K562 (cell line): ENCODE results near the gene SZT2.

Experiments used
- CBX3 ChIP-seq, 2 experiments: IDR thresholded peaks; 1 replicate in 1 of 2; 2 replicates in 1 of 2; pipeline ENCODE4 v1.6.1; 2012; ENCODE audit warnings: inconsistent platforms in 2 of 2, low read length in 2 of 2, borderline replicate concordance in 1 of 2, control low read depth in 1 of 2
- EZH2 ChIP-seq: IDR thresholded peaks from 2 replicates; pipeline ENCODE4 v1.6.1; 2012; ENCODE audit warnings: low read depth, mild to moderate bottlenecking, inconsistent platforms, low read length, borderline replicate concordance
- NR3C1 ChIP-seq: sonication (generic); formaldehyde crosslinking; IDR thresholded peaks from 2 replicates; pipeline ENCODE4 v1.8.1; 2022; ENCODE audit warnings: missing genetic modification reagents
- SMAD2 ChIP-seq: fragments of 150-350 bp; IDR thresholded peaks from 2 replicates; pipeline ENCODE4 v1.6.1; 2014; ENCODE audit warnings: low read depth, mild to moderate bottlenecking, low read length
- SPI1 ChIP-seq: IDR thresholded peaks from 2 replicates; pipeline ENCODE4 v1.6.1; 2011; ENCODE audit warnings: low read depth, low read length, control low read depth, borderline replicate concordance
- TAF15 ChIP-seq: fragments of 200-400 bp; formaldehyde crosslinking; IDR thresholded peaks from 2 replicates; pipeline ENCODE4 v1.6.1; 2017; ENCODE audit warnings: mild to moderate bottlenecking, low read depth, low read length, moderate library complexity
- TF ChIP-seq, protein P1 (sequence below): sonication (generic); formaldehyde crosslinking; IDR thresholded peaks from 2 replicates; pipeline ENCODE4 v1.8.1; 2022; ENCODE audit warnings: missing genetic modification reagents
- TF ChIP-seq, protein P2 (sequence below): fragments of 150-350 bp; conservative IDR thresholded peaks from 2 replicates; pipeline ENCODE4 v1.6.1; 2014; ENCODE audit warnings: low read length
- TF ChIP-seq, protein P3 (sequence below): fragments of 250-450 bp; sonication (Bioruptor Pico); IDR thresholded peaks from 2 replicates; pipeline ENCODE4 v1.4.0; 2020; ENCODE audit warnings: mild to moderate bottlenecking, moderate library complexity
- TF ChIP-seq, protein P4 (sequence below), 3 experiments: IDR thresholded peaks in 2 of 3; conservative IDR thresholded peaks in 1 of 3; 2 replicates each; pipeline ENCODE4 v1.5.1; 2011 to 2012; ENCODE audit warnings: low read length in 3 of 3, mild to moderate bottlenecking in 3 of 3, control low read depth in 2 of 3, improper control_type of control experiment in 1 of 3, inconsistent platforms in 1 of 3, low read depth in 1 of 3, mixed read lengths in 1 of 3, moderate library complexity in 1 of 3; ENCODE audit not compliant: insufficient read depth in 2 of 3

DNA sequence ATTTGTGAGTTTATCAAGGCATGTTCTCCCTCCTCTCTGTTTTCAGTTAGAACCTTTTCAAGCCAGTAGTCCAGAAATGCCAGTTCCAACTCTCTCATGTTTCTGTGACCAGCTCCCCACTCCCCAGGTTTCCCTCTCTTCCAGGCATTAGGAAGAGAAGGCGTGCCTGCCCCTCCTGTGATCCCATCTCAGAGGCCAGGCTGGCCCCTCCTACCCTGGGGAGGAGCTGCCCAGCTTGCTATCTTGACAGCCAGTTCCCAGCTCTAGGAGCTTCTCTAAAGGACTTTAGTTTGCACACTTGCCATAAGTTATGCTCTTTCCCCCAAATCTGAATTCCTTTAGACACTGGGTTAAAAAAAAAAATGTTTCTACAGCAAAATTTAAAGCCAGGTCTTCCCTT is 55.1 kb downstream of the SZT2 start:
- TF ChIP-seq TAF15 (no peak), EZH2 (no peak), SPI1 (no peak), SMAD2 (no peak), NR3C1 (no peak), CBX3 (IDR thresholded peaks at IDR 0.05; ENCODE audit: borderline replicate concordance in 1 of 2, low read length in 2 of 2) (no peak)
- TF ChIP-seq, protein P1, sequence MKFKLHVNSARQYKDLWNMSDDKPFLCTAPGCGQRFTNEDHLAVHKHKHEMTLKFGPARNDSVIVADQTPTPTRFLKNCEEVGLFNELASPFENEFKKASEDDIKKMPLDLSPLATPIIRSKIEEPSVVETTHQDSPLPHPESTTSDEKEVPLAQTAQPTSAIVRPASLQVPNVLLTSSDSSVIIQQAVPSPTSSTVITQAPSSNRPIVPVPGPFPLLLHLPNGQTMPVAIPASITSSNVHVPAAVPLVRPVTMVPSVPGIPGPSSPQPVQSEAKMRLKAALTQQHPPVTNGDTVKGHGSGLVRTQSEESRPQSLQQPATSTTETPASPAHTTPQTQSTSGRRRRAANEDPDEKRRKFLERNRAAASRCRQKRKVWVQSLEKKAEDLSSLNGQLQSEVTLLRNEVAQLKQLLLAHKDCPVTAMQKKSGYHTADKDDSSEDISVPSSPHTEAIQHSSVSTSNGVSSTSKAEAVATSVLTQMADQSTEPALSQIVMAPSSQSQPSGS (CRISPR knock-in tag) = no peak
- TF ChIP-seq, protein P2, sequence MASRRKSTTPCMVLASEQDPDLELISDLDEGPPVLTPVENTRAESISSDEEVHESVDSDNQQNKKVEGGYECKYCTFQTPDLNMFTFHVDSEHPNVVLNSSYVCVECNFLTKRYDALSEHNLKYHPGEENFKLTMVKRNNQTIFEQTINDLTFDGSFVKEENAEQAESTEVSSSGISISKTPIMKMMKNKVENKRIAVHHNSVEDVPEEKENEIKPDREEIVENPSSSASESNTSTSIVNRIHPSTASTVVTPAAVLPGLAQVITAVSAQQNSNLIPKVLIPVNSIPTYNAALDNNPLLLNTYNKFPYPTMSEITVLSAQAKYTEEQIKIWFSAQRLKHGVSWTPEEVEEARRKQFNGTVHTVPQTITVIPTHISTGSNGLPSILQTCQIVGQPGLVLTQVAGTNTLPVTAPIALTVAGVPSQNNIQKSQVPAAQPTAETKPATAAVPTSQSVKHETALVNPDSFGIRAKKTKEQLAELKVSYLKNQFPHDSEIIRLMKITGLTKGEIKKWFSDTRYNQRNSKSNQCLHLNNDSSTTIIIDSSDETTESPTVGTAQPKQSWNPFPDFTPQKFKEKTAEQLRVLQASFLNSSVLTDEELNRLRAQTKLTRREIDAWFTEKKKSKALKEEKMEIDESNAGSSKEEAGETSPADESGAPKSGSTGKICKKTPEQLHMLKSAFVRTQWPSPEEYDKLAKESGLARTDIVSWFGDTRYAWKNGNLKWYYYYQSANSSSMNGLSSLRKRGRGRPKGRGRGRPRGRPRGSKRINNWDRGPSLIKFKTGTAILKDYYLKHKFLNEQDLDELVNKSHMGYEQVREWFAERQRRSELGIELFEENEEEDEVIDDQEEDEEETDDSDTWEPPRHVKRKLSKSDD = no peak
- TF ChIP-seq, protein P3, sequence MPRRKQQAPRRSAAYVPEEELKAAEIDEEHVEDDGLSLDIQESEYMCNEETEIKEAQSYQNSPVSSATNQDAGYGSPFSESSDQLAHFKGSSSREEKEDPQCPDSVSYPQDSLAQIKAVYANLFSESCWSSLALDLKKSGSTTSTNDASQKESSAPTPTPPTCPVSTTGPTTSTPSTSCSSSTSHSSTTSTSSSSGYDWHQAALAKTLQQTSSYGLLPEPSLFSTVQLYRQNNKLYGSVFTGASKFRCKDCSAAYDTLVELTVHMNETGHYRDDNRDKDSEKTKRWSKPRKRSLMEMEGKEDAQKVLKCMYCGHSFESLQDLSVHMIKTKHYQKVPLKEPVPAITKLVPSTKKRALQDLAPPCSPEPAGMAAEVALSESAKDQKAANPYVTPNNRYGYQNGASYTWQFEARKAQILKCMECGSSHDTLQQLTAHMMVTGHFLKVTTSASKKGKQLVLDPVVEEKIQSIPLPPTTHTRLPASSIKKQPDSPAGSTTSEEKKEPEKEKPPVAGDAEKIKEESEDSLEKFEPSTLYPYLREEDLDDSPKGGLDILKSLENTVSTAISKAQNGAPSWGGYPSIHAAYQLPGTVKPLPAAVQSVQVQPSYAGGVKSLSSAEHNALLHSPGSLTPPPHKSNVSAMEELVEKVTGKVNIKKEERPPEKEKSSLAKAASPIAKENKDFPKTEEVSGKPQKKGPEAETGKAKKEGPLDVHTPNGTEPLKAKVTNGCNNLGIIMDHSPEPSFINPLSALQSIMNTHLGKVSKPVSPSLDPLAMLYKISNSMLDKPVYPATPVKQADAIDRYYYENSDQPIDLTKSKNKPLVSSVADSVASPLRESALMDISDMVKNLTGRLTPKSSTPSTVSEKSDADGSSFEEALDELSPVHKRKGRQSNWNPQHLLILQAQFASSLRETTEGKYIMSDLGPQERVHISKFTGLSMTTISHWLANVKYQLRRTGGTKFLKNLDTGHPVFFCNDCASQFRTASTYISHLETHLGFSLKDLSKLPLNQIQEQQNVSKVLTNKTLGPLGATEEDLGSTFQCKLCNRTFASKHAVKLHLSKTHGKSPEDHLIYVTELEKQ (CRISPR knock-in tag) = no peak
- TF ChIP-seq, protein P4, sequence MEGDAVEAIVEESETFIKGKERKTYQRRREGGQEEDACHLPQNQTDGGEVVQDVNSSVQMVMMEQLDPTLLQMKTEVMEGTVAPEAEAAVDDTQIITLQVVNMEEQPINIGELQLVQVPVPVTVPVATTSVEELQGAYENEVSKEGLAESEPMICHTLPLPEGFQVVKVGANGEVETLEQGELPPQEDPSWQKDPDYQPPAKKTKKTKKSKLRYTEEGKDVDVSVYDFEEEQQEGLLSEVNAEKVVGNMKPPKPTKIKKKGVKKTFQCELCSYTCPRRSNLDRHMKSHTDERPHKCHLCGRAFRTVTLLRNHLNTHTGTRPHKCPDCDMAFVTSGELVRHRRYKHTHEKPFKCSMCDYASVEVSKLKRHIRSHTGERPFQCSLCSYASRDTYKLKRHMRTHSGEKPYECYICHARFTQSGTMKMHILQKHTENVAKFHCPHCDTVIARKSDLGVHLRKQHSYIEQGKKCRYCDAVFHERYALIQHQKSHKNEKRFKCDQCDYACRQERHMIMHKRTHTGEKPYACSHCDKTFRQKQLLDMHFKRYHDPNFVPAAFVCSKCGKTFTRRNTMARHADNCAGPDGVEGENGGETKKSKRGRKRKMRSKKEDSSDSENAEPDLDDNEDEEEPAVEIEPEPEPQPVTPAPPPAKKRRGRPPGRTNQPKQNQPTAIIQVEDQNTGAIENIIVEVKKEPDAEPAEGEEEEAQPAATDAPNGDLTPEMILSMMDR (IDR thresholded peaks at IDR 0.05 in 2 of 3, conservative IDR thresholded peaks at IDR 0.05 in 1 of 3; ENCODE audit: insufficient read depth in 2 of 3, low read depth in 1 of 3, low read length in 3 of 3) = no peak
